MG63 (cell line): ENCODE data around the gene EFCAB3. TPM values are rescaled to one million over a fixed set of nuclear protein-coding genes. Genes with fewer than 3 reads are reported as not detected.
"Not testable (repeated sequence)": the region's sequence is repeated elsewhere in the genome, so short reads cannot be mapped to it uniquely, and the experiment has no call there.

Source experiments
- DNase-seq: peaks from one replicate; pipeline ENCODE4 v3.0.0-alpha.2; 2020
- H3K27me3 ChIP-seq: fragments of 250-450 bp; sonication (Bioruptor Pico); 2 replicates; pipeline ENCODE4 v1.5.1; 2020; ENCODE audit warnings: mild to moderate bottlenecking, moderate library complexity
- H3K36me3 ChIP-seq: fragments of 250-450 bp; sonication (Bioruptor Pico); 2 replicates; pipeline ENCODE4 v1.5.1; 2020; ENCODE audit warnings: mild to moderate bottlenecking, moderate library complexity
- H3K4me3 ChIP-seq: fragments of 250-450 bp; sonication (Bioruptor Pico); 2 replicates; pipeline ENCODE4 v1.5.1; 2020; ENCODE audit warnings: mild to moderate bottlenecking, moderate library complexity
- H3K9me3 ChIP-seq: fragments of 250-450 bp; sonication (Bioruptor Pico); 2 replicates; pipeline ENCODE4 v1.5.1; 2020; ENCODE audit warnings: mild to moderate bottlenecking, moderate library complexity
- total RNA-seq: library from RNA; depleted of rRNA; stranded (reverse); fragments of >200 nt; shearing (Covaris generic); gene quantifications from 2 replicates; pipeline ENCODE4 v1.2.3, GENCODE V29; 2014; ENCODE audit warnings: low replicate concordance; rRNA removed

Gene EFCAB3
- total RNA-seq, 1 experiment from 2014 or later, result not detected

- H3K9me3 ChIP-seq, H3K36me3 ChIP-seq, H3K27me3 ChIP-seq, H3K4me3 ChIP-seq, DNase-seq: not testable (repeated sequence)
Observed at GRCh38 chr17:62453041-62453440, 72.7 kb downstream of the EFCAB3 start.

DNA sequence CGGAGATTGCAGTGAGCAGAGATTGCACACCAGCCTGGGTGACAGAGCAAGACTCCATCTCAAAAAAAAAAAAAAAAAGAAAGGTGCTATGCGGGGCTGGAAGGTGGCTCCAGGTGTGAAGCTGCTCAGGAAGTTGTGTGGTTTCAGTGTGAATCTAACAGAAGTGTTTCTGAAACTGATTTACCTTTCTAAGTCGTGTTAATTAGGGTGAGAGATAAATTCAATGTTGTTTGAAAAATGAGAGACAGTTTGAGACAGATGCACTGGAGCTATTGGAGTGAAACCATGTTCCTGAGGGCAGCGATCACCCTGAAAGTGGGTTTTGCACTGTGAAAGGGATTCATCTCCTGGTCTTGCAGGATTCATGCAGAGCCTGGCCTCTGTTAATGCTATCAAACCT is 73.3 kb downstream of the EFCAB3 start:
- H3K27me3 ChIP-seq, H3K9me3 ChIP-seq, H3K36me3 ChIP-seq, H3K4me3 ChIP-seq, DNase-seq: not testable (repeated sequence)

- H3K9me3 ChIP-seq, result not testable (repeated sequence)
Observed at GRCh38 chr17:62454111-62454510, 73.8 kb downstream of the EFCAB3 start.

DNA sequence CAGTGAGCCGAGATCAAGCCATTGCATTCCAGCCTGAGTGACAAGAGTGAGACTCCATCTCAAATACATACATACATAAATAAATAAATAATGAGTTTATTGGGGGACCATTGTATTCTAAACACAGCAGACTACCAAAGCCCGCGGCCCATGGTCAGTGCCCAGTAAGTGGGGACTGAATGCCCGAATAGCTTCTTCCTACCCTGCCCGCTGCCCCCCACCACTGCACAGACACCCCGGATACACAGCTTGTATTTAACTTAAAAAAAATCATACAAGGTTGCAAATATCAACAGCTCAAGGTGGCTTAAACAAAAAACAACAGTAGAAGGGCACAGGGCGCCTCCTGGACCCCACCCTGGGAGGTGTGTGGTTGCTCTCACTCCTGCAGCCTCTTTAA is 75.7 kb downstream of the EFCAB3 start:
- no peaks in the 10 kb centered on the region for H3K27me3 ChIP-seq
- DNase-seq, result no peak
- H3K4me3 ChIP-seq, result no peak overlapping the region
- H3K36me3 ChIP-seq, result no peaks in the 10 kb centered on the region
- H3K9me3 ChIP-seq, result no peaks in the 10 kb centered on the region

More at GRCh38 chr17:62454111-62454510, 73.8 kb downstream of the EFCAB3 start:
- H3K27me3 ChIP-seq, H3K4me3 ChIP-seq, DNase-seq, H3K36me3 ChIP-seq: not testable (repeated sequence)

DNA sequence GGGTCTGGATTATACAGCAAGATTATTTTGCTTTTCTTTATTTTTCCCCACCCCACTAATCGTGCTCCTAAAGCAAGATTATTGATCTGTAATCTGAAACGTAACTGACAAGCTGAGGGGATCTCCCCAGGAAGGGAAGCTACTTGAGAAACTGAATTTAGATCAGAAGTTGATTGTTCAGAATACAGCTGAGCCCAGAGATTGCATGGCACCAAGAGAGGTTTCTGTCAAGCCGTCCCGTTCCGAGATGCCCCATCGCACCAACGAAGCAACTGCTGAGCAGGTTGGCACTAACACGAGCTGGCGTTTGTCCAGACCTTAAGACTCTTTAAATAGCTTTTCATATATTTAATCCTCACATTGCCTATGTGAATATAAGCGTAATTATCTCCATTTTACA is 78.1 kb downstream of the EFCAB3 start:
- H3K4me3 ChIP-seq, DNase-seq, H3K9me3 ChIP-seq, H3K27me3 ChIP-seq, H3K36me3 ChIP-seq: not testable (repeated sequence)

DNA sequence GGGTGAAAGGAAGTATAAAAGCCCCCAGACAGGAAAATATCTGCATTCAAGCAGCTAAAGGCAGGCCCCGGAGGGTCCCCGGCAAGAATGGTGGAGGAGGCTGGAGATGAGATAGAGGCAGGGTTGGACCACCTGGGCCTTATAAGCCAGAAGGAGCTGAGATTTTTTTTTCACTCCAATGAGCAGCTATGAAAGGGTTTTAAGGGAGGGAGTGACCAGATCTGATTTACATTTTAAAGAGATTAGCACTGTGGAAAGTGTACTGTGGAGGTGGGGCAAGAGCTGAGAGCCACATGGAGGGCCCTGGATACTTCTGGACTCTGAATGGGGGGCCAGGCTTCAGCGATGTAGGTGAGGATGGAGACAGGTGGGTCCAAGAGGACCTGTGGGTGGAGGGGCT is 84.1 kb downstream of the EFCAB3 start:
- DNase-seq, H3K9me3 ChIP-seq, H3K4me3 ChIP-seq, H3K36me3 ChIP-seq, H3K27me3 ChIP-seq: not testable (repeated sequence)

DNA sequence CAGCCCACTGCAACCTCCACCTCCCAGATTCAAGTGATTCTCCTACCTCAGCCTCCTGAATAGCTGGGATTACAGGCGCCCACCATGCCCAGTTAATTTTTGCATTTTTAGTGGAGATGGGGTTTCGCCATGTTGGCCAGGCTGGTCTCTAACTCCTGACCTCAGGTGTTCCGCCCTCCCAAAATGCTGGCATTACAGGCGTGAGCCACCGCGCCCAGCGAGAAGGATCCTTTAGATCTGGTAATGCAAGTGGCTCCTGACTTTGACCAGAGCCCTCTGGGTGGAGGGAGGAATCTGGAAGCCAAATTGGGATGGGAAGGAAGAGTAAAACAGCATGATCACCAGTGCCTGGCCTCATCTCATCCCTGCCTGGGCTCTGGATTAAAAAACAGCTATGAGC is 84.9 kb downstream of the EFCAB3 start:
- H3K4me3 ChIP-seq, H3K27me3 ChIP-seq, DNase-seq, H3K36me3 ChIP-seq, H3K9me3 ChIP-seq: not testable (repeated sequence)

Other genes with a start within 250 kb of the EFCAB3 start
- gene METTL2A, start 43.3 kb downstream of the EFCAB3 start, total RNA-seq, result 25.4 and 46.0 TPM in 2 replicates
- 27.7 and 39.0 TPM in 2 replicates for gene TLK2, start 98.3 kb downstream of the EFCAB3 start, total RNA-seq
- 61.4 and 65.1 TPM in 2 replicates for gene MRC2, start 247.1 kb downstream of the EFCAB3 start, total RNA-seq